ENCODE measurements around the gene TSPYL1.

DNA sequence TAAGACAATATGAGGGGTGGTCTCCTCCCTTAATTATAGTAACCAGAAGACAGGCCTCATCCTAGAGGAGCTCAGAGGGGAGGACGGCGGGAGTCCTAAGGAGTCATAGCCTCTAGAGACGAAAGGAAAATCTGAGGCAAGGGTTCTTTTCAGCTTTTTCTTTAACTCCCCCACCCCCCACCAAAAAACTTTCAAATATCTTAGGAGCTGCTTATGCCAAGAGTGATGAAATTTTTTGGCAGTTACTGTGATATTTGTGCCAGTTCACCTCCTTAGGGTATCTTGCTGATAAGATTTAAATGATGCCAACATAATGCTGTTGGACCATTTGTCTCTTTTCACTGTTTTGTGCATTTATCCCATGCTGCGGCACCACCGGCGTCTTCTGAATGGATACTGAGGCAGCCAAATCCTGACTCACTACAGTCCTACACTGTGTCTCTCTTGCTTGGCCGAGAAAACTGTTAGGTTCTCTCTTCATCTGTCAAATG, 46.5 kb upstream of the TSPYL1 start:
- TF ChIP-seq, protein P1, sequence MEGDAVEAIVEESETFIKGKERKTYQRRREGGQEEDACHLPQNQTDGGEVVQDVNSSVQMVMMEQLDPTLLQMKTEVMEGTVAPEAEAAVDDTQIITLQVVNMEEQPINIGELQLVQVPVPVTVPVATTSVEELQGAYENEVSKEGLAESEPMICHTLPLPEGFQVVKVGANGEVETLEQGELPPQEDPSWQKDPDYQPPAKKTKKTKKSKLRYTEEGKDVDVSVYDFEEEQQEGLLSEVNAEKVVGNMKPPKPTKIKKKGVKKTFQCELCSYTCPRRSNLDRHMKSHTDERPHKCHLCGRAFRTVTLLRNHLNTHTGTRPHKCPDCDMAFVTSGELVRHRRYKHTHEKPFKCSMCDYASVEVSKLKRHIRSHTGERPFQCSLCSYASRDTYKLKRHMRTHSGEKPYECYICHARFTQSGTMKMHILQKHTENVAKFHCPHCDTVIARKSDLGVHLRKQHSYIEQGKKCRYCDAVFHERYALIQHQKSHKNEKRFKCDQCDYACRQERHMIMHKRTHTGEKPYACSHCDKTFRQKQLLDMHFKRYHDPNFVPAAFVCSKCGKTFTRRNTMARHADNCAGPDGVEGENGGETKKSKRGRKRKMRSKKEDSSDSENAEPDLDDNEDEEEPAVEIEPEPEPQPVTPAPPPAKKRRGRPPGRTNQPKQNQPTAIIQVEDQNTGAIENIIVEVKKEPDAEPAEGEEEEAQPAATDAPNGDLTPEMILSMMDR (conservative IDR thresholded peaks at IDR 0.05): no peak
- TF ChIP-seq ZFX (IDR thresholded peaks at IDR 0.05): no peak

All from C4-2B (cell line).